BJ (cell line): ENCODE data around the gene SHB. TPM values are rescaled to one million over a fixed set of nuclear protein-coding genes. Genes with fewer than 3 reads are reported as not detected.
A peak's percentile ranks its signal among the peaks of the same experiment; 100 is the strongest.

Experiments
- CTCF ChIA-PET: fragments of 350-600 bp; formaldehyde crosslinking; extraction: SDS; loops from one replicate; lab custom pipeline; 2021; ENCODE audit warnings: antibody characterized with exemption, inconsistent platforms; lab: Yijun Ruan, JAX
- POLR2A ChIA-PET: fragments of 300-600 bp; sonication (Branson Sonifier 250); formaldehyde crosslinking; extraction: SDS; loops from one replicate; lab custom pipeline; 2021; ENCODE audit warnings: antibody characterized with exemption; lab: Charles Lee
- DNase-seq: peaks from one replicate; pipeline ENCODE4 v3.0.0-alpha.2; 2011; ENCODE audit warnings: low read depth
- H3K27me3 ChIP-seq: 2 replicates; pipeline ENCODE4 v1.6.0; 2011; ENCODE audit warnings: low read length; ENCODE audit not compliant: control insufficient read depth, insufficient read depth
- H3K36me3 ChIP-seq: 2 replicates; pipeline ENCODE4 v1.5.1; 2011; ENCODE audit warnings: low read length; ENCODE audit not compliant: control insufficient read depth, insufficient read depth
- H3K4me3 ChIP-seq: 2 replicates; pipeline ENCODE4 v1.5.1; 2011; ENCODE audit warnings: low read depth, mild to moderate bottlenecking, control low read depth, low read length
- polyA plus RNA-seq: library from polyadenylated mRNA; depleted of rRNA; stranded (reverse); fragments of >200 nt; gene quantifications from 2 replicates; pipeline ENCODE4 v1.2.3, GENCODE V29; 2011
- TF ChIP-seq, protein P1 (sequence below): IDR thresholded peaks from 2 replicates; pipeline ENCODE4 v1.5.1; 2011; ENCODE audit warnings: low read depth, mild to moderate bottlenecking, control low read depth, inconsistent platforms, low read length, moderate library complexity; ENCODE audit not compliant: insufficient read depth

SHB gene
- polyA plus RNA-seq, 1 experiment: 18.6 TPM

DNA sequence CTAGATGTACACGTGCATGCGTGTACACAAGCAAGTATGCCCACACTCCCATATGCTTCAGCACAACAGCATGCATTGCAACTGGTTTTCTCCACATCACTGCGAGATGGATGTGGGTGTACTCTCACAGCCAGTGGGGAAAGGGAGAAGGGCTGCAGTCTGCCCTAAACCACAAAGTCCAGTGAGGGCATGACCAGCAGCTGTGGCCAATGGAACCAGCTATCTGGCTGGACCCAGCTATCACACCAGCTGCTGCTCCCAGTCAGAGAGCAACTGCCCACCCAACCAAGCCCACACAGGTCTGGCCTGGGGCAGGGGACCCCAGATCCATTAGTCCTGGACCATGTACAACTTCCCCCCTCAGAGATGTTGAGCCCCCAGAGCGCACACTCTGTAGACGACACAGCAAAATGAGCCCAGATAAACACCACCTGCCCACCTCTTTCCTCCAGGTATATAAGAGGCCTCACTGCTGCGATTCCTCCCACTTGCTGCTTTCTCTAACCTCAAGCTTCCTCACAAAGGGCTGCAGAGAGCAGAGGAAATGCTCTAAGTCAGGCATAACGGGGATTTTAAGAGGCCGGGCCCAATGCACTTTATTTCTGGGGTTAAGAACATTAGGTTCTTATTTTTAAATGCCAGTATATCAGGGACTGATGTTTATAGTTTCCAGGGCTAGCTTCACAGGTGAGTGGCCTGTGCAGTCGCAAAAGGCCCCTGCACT, 39.0 kb downstream of the SHB start:
- CTCF ChIA-PET: interaction anchor here (0.6 to 1.3 kb wide), 4 partner anchors 11 to 88 kb away, joined by 3 to 5 read pairs (median 4); no protein-coding TSS in a partner anchor

DNA sequence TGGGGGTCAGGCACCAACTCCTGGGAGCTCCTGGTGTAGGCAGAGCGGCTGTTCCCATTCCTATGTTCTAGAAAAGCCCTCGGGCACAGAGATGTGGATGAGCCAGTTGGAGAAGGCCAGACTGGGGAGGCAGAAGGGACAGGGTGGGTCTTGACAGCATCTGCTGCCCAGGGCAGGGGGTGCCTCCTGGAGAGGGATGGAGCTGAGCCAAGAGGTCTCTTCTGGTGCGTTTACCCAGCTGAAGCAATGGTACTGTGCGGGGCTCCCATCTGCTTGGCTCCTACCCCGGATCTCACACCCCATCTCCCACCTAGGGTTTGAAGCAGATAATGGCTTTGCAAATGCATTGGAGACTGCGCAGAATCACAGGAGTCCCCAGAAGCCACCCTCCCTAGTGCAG, 41.3 kb downstream of the SHB start:
- Histone ChIP-seq H3K4me3 (no peak overlapping the region), H3K36me3 (no peaks in the 10 kb centered on the region; the same call in 1 of the 2 replicates), H3K27me3 (no peaks in the 10 kb centered on the region)
- DNase-seq: no peak
- TF ChIP-seq, protein P1, sequence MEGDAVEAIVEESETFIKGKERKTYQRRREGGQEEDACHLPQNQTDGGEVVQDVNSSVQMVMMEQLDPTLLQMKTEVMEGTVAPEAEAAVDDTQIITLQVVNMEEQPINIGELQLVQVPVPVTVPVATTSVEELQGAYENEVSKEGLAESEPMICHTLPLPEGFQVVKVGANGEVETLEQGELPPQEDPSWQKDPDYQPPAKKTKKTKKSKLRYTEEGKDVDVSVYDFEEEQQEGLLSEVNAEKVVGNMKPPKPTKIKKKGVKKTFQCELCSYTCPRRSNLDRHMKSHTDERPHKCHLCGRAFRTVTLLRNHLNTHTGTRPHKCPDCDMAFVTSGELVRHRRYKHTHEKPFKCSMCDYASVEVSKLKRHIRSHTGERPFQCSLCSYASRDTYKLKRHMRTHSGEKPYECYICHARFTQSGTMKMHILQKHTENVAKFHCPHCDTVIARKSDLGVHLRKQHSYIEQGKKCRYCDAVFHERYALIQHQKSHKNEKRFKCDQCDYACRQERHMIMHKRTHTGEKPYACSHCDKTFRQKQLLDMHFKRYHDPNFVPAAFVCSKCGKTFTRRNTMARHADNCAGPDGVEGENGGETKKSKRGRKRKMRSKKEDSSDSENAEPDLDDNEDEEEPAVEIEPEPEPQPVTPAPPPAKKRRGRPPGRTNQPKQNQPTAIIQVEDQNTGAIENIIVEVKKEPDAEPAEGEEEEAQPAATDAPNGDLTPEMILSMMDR: no peak
- ChIA-PET CTCF (interaction anchor here (0.8 to 3.4 kb wide), 3 partner anchors 9 to 36 kb away, joined by 3 to 21 read pairs (median 12); no protein-coding TSS in a partner anchor), POLR2A (no interaction called here)

More for the DNA sequence above, 39.0 kb downstream of the SHB start:
- DNase-seq: no peak
- POLR2A ChIA-PET: no interaction called here
- TF ChIP-seq, protein P1: no peak
- Histone ChIP-seq H3K36me3 (no peaks in the 10 kb centered on the region), H3K4me3 (no peak overlapping the region), H3K27me3 (no peaks in the 10 kb centered on the region)

DNA sequence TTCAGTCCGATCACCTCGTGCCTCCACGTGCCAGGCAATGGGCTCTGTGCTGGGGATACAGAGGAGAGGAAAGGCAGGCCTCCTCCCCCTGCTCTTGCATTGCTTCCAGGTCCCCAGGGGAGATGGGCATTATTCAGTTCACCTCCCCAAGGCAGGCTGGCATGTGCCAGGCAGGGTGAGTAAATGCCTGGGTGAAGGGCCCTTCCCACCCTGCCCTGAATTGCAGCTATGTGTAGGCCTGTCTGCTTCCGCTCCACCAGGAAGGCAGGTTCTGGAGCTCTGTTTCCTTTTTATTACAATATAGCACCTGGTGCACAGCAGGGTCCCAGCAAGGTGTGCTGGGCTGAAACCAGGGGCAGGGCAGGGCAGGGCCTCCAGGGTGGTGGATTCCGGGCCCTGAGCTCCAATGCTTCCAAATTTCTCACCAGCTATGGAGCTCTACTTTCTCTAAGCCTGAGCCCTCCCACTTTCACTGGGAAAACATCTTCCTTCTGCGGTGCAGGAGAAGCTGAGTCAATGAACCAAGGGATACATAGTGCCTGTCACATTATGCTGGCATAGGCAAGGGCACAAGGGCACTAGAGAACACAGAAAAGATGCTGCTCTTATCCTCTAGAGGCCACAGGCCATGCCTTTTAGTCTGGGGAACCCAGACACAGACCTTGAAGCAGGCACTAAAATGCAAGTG, 42.0 kb downstream of the SHB start:
- no peak for DNase-seq
- ChIA-PET CTCF (interaction anchor here (0.6 to 3.4 kb wide), 6 partner anchors 10 to 113 kb away, joined by 3 to 21 read pairs (median 6); no protein-coding TSS in a partner anchor), POLR2A (no interaction called here)
- TF ChIP-seq, protein P1: no peak
- H3K36me3 ChIP-seq: no peaks in the 10 kb centered on the region; the same call in 1 of the 2 replicates
- no peaks in the 10 kb centered on the region for H3K27me3 ChIP-seq
- H3K4me3 ChIP-seq: no peak overlapping the region

DNA sequence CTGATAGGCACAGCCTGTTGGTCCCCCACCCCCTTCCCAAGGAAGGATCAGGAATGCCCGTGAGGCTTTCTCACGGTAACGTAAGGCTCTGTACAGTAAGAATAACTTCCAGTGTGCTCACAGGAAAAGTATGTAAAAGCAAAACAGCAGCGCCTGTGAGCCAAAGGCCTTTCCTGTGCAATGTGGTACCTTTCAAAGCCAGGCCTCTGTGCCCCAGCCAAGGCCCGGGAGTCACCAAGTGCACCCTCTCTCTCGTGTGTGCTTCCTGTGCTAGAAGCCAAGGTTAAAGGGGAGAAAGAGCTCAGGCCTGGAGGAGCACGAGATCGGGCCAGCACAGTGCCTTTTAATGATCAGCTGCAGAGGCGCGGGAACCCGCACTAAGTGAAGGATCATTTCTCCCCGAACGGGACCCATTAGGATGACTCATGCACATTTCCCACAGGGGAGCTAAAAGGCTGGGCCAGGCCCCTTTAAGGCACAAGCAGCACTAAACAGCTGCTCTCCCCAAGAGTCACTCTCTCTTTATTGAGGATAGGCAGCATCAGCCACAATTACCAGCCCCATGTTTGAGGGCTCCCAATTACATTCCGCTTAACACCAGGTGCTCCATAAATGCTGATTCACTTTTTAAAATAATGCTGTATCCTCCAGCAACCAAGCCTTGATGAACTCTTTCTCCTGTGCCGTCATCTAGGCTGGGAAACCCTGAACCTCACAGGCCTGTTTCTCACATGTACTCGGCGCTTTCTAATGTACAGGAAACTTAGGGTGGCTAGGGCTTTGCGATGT, 42.8 kb downstream of the SHB start:
- ChIA-PET POLR2A (no interaction called here), CTCF (interaction anchor here (1.6 to 3.4 kb wide), 4 partner anchors 10 to 112 kb away, joined by 3 to 21 read pairs (median 10); no protein-coding TSS in a partner anchor)
- DNase-seq: peak; percentile 87
- Histone ChIP-seq H3K4me3 (no peak overlapping the region), H3K27me3 (no peaks in the 10 kb centered on the region), H3K36me3 (no peaks in the 10 kb centered on the region; the same call in 1 of the 2 replicates)
- TF ChIP-seq, protein P1: no peak
